IMR-90 (cell line): ENCODE measurements around the gene LDB2. TPM values are rescaled to one million over a fixed set of nuclear protein-coding genes. Genes with fewer than 3 reads are reported as not detected.

Experiments
- ATAC-seq: fragments of 200-7000 bp; cut with Tn5 transposase; 2 replicates; pipeline ENCODE4 v1.9.1; 2020; ENCODE audit warnings: low read depth, mild to moderate bottlenecking, moderate library complexity
- BruUV-seq: library from RNA; stranded (reverse); fragments of 400-500 nt; replicated peaks from 2 replicates; lab custom pipeline; 2021; lab: Mats Ljungman, UMichigan
- CTCF ChIA-PET: fragments of 300-600 bp; formaldehyde crosslinking; extraction: SDS; loops from one replicate; lab custom pipeline; 2021; ENCODE audit warnings: antibody characterized with exemption; lab: Yijun Ruan, JAX
- POLR2A ChIA-PET: fragments of 300-600 bp; sonication (Branson Sonifier 250); formaldehyde crosslinking; loops from one replicate; lab custom pipeline; 2022; ENCODE audit warnings: antibody characterized with exemption; ENCODE audit not compliant: unreplicated experiment; lab: Charles Lee
- DNase-seq: peaks from one replicate; pipeline ENCODE4 v3.0.0; 2013
- H2AFZ ChIP-seq: replicated peaks from 2 replicates; pipeline ENCODE3; 2013; ENCODE audit warnings: low read length, mild to moderate bottlenecking; ENCODE audit not compliant: poor library complexity
- H2AK5ac ChIP-seq: 2 replicates; pipeline ENCODE4 v1.6.1; 2013; ENCODE audit warnings: low read depth, low read length, inconsistent platforms
- H2AK9ac ChIP-seq: replicated peaks from 2 replicates; pipeline ENCODE3; 2013; ENCODE audit warnings: mild to moderate bottlenecking, low read depth, low read length, moderate library complexity; ENCODE audit not compliant: poor library complexity
- H2BK120ac ChIP-seq: 2 replicates; pipeline ENCODE4 v1.6.1; 2013; ENCODE audit warnings: low read depth, low read length, inconsistent platforms
- H2BK15ac ChIP-seq: 3 replicates; pipeline ENCODE4 v1.6.1; 2013; ENCODE audit warnings: low read depth, low read length, inconsistent platforms
- H2BK20ac ChIP-seq: 2 replicates; pipeline ENCODE4 v1.6.1; 2013; ENCODE audit warnings: low read depth, mild to moderate bottlenecking, inconsistent platforms, low read length, moderate library complexity
- H2BK5ac ChIP-seq: 2 replicates; pipeline ENCODE4 v1.6.1; 2013; ENCODE audit warnings: mild to moderate bottlenecking, low read depth, low read length, inconsistent platforms; ENCODE audit not compliant: poor library complexity, severe bottlenecking
- H3K14ac ChIP-seq: replicated peaks from 2 replicates; pipeline ENCODE4 v1.6.1; 2013; ENCODE audit warnings: low read depth, low read length, inconsistent platforms
- H3K18ac ChIP-seq: 2 replicates; pipeline ENCODE4 v1.6.1; 2013; ENCODE audit warnings: low read depth, low read length, control low read depth
- H3K23ac ChIP-seq: 2 replicates; pipeline ENCODE4 v1.6.1; 2013; ENCODE audit warnings: low read depth, low read length, inconsistent platforms
- H3K27ac ChIP-seq: 2 replicates; pipeline ENCODE4 v1.5.1; 2013; ENCODE audit warnings: mild to moderate bottlenecking, control low read depth, low read length; ENCODE audit not compliant: insufficient read depth
- H3K27me3 ChIP-seq: 2 replicates; pipeline ENCODE4 v1.6.1; 2013; ENCODE audit warnings: low read length; ENCODE audit not compliant: control insufficient read depth, insufficient read depth
- H3K36me3 ChIP-seq: 2 replicates; pipeline ENCODE4 v1.6.1; 2013; ENCODE audit warnings: low read length, mixed read lengths; ENCODE audit not compliant: control insufficient read depth, insufficient read depth
- H3K4ac ChIP-seq: 2 replicates; pipeline ENCODE4 v1.6.1; 2013; ENCODE audit warnings: low read depth, low read length, inconsistent platforms
- H3K4me1 ChIP-seq: 2 replicates; pipeline ENCODE4 v1.6.1; 2013; ENCODE audit warnings: low read length, mixed read lengths; ENCODE audit not compliant: control insufficient read depth, insufficient read depth
- H3K4me2 ChIP-seq: 2 replicates; pipeline ENCODE4 v1.6.1; 2013; ENCODE audit warnings: low read depth, mild to moderate bottlenecking, control low read depth, low read length, moderate library complexity
- H3K4me3 ChIP-seq: 2 replicates; pipeline ENCODE4 v1.5.1; 2013; ENCODE audit warnings: low read depth, mild to moderate bottlenecking, control low read depth, low read length, moderate library complexity; ENCODE audit not compliant: insufficient read depth
- H3K56ac ChIP-seq: 2 replicates; pipeline ENCODE4 v1.6.1; 2013; ENCODE audit warnings: low read length, inconsistent platforms; ENCODE audit not compliant: insufficient read depth; ENCODE audit errors: extremely low read depth
- H3K79me1 ChIP-seq, 2 experiments: 2 replicates each; pipeline ENCODE4 v1.6.1; 2013; ENCODE audit warnings: low read length in 2 of 2, inconsistent platforms in 1 of 2, low read depth in 1 of 2
- H3K9ac ChIP-seq: 2 replicates; pipeline ENCODE4 v1.6.1; 2013; ENCODE audit warnings: low read depth, low read length, control low read depth
- H3K9me1 ChIP-seq: 2 replicates; pipeline ENCODE4 v1.6.1; 2013; ENCODE audit warnings: low read length, inconsistent platforms; ENCODE audit not compliant: insufficient read depth
- H3K9me3 ChIP-seq: 2 replicates; pipeline ENCODE4 v1.6.1; 2013; ENCODE audit warnings: low read length; ENCODE audit not compliant: control insufficient read depth, insufficient read depth
- H4K20me1 ChIP-seq: 2 replicates; pipeline ENCODE4 v1.6.1; 2013; ENCODE audit warnings: low read length, inconsistent platforms; ENCODE audit not compliant: insufficient read depth
- H4K5ac ChIP-seq: 2 replicates; pipeline ENCODE4 v1.6.1; 2013; ENCODE audit warnings: mild to moderate bottlenecking, low read depth, low read length, control low read depth
- H4K8ac ChIP-seq, 2 experiments: 2 replicates each; pipeline ENCODE4 v1.6.1; 2013; ENCODE audit warnings: low read depth in 2 of 2, low read length in 2 of 2, control low read depth in 1 of 2, inconsistent platforms in 1 of 2
- H4K91ac ChIP-seq: 2 replicates; pipeline ENCODE4 v1.6.1; 2013; ENCODE audit warnings: low read depth, low read length, inconsistent platforms; ENCODE audit not compliant: insufficient read depth
- BHLHE40 ChIP-seq: fragments of 150-350 bp; IDR thresholded peaks from 2 replicates; pipeline ENCODE4 v1.6.1; 2016; ENCODE audit warnings: mild to moderate bottlenecking, low read depth, low read length
- CEBPB ChIP-seq: IDR thresholded peaks from 2 replicates; pipeline ENCODE4 v1.6.1; 2012; ENCODE audit warnings: low read depth, low read length, improper control_type of control experiment
- FOS ChIP-seq: fragments of 150-350 bp; IDR thresholded peaks from 2 replicates; pipeline ENCODE4 v1.6.1; 2016; ENCODE audit warnings: low read depth, low read length
- MXI1 ChIP-seq: IDR thresholded peaks from 2 replicates; pipeline ENCODE4 v1.6.1; 2012; ENCODE audit warnings: low read depth, mild to moderate bottlenecking, low read length, moderate library complexity, borderline replicate concordance
- NFE2L2 ChIP-seq: fragments of 150-350 bp; IDR thresholded peaks from 2 replicates; pipeline ENCODE4 v1.6.1; 2016; ENCODE audit warnings: low read depth, mild to moderate bottlenecking, low read length
- RCOR1 ChIP-seq: IDR thresholded peaks from 2 replicates; pipeline ENCODE4 v1.6.1; 2012; ENCODE audit warnings: mild to moderate bottlenecking, low read length, improper control_type of control experiment; ENCODE audit not compliant: insufficient replicate concordance
- SMC3 ChIP-seq: fragments of 150-350 bp; IDR thresholded peaks from 2 replicates; pipeline ENCODE4 v1.6.1; 2016; ENCODE audit warnings: low read depth, mild to moderate bottlenecking, antibody characterized with exemption, low read length, moderate library complexity
- WGBS, 2 experiments: methylation state at CpG; one replicate each; pipeline versions ENCODE4 v1.1.5 to v1.1.7; 2013; ENCODE audit warnings: missing lambda C conversion rate in 2 of 2; ENCODE audit not compliant: insufficient read length in 1 of 2; ENCODE audit errors: extremely low coverage in 2 of 2; 5-methylcytosine and 5-hydroxymethylcytosine counted together
- dilution Hi-C: fragments of 300-500 bp; cut with HindIII; formaldehyde crosslinking; loops from one replicate; pipeline ENCODE4 v1.14.3; 2018; ENCODE audit warnings: low sequenced_read_pairs; ENCODE audit not compliant: unreplicated experiment
- in situ Hi-C: fragments of 300-500 bp; cut with MboI; formaldehyde crosslinking; loops from 3 replicates; pipeline ENCODE4 v1.14.3; 2019; ENCODE audit warnings: low sequenced_read_pairs, inconsistent platforms, mixed read lengths
- intact Hi-C: fragments of 100-400 bp; cut with micrococcal nuclease; formaldehyde crosslinking; loops from 2 replicates; pipeline ENCODE4 v1.10.0; 2022
- polyA plus RNA-seq, 3 experiments: library from polyadenylated mRNA; depleted of rRNA; stranded (reverse); fragments of >200 nt; gene quantifications; 2 replicates each; pipeline ENCODE4 v1.2.3, GENCODE V29; 2012; ENCODE audit warnings: low replicate concordance in 1 of 3
- total RNA-seq: library from RNA; depleted of rRNA; stranded (reverse); fragments of >200 nt; gene quantifications from 2 replicates; pipeline ENCODE4 v1.2.3, GENCODE V29; 2012

The LDB2 gene
- total and polyA plus RNA-seq, 2 of the 4 experiments (the other 2 are of a cell fraction): 67.9 to 116 TPM

DNA sequence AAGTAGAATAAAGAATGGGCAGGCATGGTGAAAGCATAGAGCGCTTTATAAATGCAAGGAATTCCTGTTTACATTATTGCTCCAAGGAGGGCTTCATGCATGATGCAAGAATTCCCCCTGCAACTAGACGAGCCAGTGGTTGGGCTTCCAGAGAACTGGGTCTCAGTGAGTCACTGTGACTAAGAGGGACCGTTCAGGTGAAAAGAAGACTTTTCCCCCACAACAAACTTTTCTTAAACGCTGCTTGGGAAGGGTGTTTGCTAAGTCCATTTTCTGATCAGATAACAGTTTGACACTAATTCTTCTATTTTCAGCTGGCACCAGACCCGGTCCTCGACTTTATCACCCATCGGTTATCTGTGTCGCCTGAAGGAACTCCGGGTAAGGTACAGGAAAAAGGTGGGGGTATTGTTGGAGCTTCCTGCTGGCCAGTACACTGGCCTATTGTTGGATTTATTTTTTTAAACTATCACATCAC is 40.1 kb downstream of the LDB2 start:
- peak overlapping the region; percentile 55; the same call in 1 of the 2 replicates for H3K18ac ChIP-seq
- H3K27ac ChIP-seq: peak overlapping the region; percentile 58; the same call in 1 of the 2 replicates
- DNase-seq: peak; percentile 94
- H3K4me1 ChIP-seq: peaks cover 10% of the 10 kb centered on the region
- no peak overlapping the region for H3K14ac ChIP-seq
- peaks cover 23% of the 10 kb centered on the region for H3K9me1 ChIP-seq
- peak overlapping the region; percentile 70; the same call in 1 of the 2 replicates for H3K4me2 ChIP-seq
- no peak overlapping the region for H3K23ac ChIP-seq
- H4K5ac ChIP-seq: 0 out of 2 replicates have a peak overlapping the region, but pooled peaks have one; percentile 78
- H2BK20ac ChIP-seq: peak overlapping the region; percentile 83
- no peak overlapping the region; the same call in 2 of the 3 replicates for H2BK15ac ChIP-seq
- H3K27me3 ChIP-seq: no peaks in the 10 kb centered on the region
- H3K9me3 ChIP-seq: no peaks in the 10 kb centered on the region
- no TSS peak for BruUV-seq
- WGBS, 2 experiments: 20% methylated on average over 1 of the region's 9 CpGs; no CpG with 5 or more reads in 1 of the 2 experiments
- H3K36me3 ChIP-seq: no peaks in the 10 kb centered on the region
- H3K79me1 ChIP-seq: peaks cover 13 to 38% of the 10 kb centered on the region in 2 experiments
- peak; percentile 62 for ATAC-seq
- no peak overlapping the region for H2AFZ ChIP-seq
- TF ChIP-seq RCOR1 (no peak), NFE2L2 (peak; percentile 26; the same call in 1 of the 2 replicates), FOS (peak; percentile 78), SMC3 (no peak), CEBPB (peak; percentile 97), MXI1 (no peak), BHLHE40 (0 out of 2 replicates have a peak, but pooled peaks have one; percentile 5)
- H4K8ac ChIP-seq: peak overlapping the region in 1 of 2 experiments; percentile 64; a peak in 2 of 4 replicates
- peak overlapping the region; percentile 53 for H4K91ac ChIP-seq
- H2AK5ac ChIP-seq: no peak overlapping the region
- in situ Hi-C loops: no loop called here
- no peak overlapping the region for H2AK9ac ChIP-seq
- CTCF ChIA-PET: interaction anchor here (0.5 kb wide), 1 partner anchor 35 kb away, joined by 5 read pairs; no protein-coding TSS in a partner anchor
- peak overlapping the region; percentile 81 for H2BK5ac ChIP-seq
- POLR2A ChIA-PET: no interaction called here
- H3K56ac ChIP-seq: no peak overlapping the region
- intact Hi-C loops: no loop called here
- H3K4me3 ChIP-seq: no peak overlapping the region
- H3K9ac ChIP-seq: no peak overlapping the region
- peak overlapping the region; percentile 72 for H3K4ac ChIP-seq
- H4K20me1 ChIP-seq: no peaks in the 10 kb centered on the region
- dilution Hi-C loops: no loop called here
- peak overlapping the region; percentile 80 for H2BK120ac ChIP-seq
